Skeletal muscle satellite cell (primary cell): ENCODE results near the gene CCDC190.
"Not testable (repeated sequence)": the region's sequence is repeated elsewhere in the genome, so short reads cannot be mapped to it uniquely, and the experiment has no call there.

Source experiments
- H3K27me3 ChIP-seq: 2 replicates; pipeline ENCODE4 v1.7.0; 2013; ENCODE audit warnings: low read length; ENCODE audit not compliant: control insufficient read depth, insufficient read depth
- H3K36me3 ChIP-seq: 2 replicates; pipeline ENCODE4 v1.7.0; 2013; ENCODE audit warnings: mild to moderate bottlenecking, control low read depth, low read length; ENCODE audit not compliant: insufficient read depth
- H3K4me1 ChIP-seq: 2 replicates; pipeline ENCODE4 v1.7.0; 2013; ENCODE audit warnings: low read length; ENCODE audit not compliant: control insufficient read depth, insufficient read depth
- H3K4me2 ChIP-seq: 2 replicates; pipeline ENCODE4 v1.7.0; 2013; ENCODE audit warnings: mild to moderate bottlenecking, low read length
- H3K4me3 ChIP-seq: 2 replicates; pipeline ENCODE4 v1.7.0; 2013; ENCODE audit warnings: low read length
- H3K9ac ChIP-seq: 2 replicates; pipeline ENCODE4 v1.7.0; 2013; ENCODE audit warnings: mild to moderate bottlenecking, low read depth, low read length, moderate library complexity
- H3K9me3 ChIP-seq: replicated peaks from 2 replicates; pipeline ENCODE4 v1.7.0; 2013; ENCODE audit warnings: mild to moderate bottlenecking, control low read depth, low read length

The CCDC190 gene

DNA sequence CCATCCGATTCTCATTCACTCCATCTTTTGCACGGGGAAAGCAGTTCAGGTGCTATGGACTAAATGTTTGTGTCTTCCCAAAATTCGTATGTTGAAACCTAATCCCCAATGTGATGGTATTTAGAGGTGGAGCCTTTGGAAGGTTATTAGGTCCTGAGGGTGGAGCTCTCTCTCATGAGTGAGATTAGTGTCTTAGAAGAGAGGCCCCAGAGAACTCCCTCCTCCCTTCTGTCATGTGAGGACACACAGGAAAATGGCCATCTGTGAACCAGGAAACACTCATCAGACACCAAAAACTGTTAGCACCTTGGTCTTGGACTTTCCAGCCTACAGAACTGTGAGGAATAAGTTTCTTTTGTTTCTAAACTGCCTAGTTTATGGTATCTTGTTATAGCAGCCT, 15.8 kb upstream of the CCDC190 start:
- Histone ChIP-seq H3K27me3 (no peaks in the 10 kb centered on the region), H3K9ac (peak overlapping the region; percentile 8), H3K4me1 (peaks cover 49% of the 10 kb centered on the region), H3K36me3 (no peaks in the 10 kb centered on the region), H3K9me3 (no peaks in the 10 kb centered on the region), H3K4me2 (peak overlapping the region; percentile 6), H3K4me3 (no peak overlapping the region)

GRCh38 chr1:162873671-162874666, 13.0 kb upstream of the CCDC190 start:
- Histone ChIP-seq H3K4me2 (peak overlapping the region; percentile 61), H3K4me3 (peak overlapping the region; percentile 17), H3K9ac (peak overlapping the region; percentile 80), H3K36me3 (no peaks in the 10 kb centered on the region), H3K4me1 (peaks cover 49% of the 10 kb centered on the region), H3K27me3 (no peaks in the 10 kb centered on the region), H3K9me3 (no peaks in the 10 kb centered on the region)

DNA sequence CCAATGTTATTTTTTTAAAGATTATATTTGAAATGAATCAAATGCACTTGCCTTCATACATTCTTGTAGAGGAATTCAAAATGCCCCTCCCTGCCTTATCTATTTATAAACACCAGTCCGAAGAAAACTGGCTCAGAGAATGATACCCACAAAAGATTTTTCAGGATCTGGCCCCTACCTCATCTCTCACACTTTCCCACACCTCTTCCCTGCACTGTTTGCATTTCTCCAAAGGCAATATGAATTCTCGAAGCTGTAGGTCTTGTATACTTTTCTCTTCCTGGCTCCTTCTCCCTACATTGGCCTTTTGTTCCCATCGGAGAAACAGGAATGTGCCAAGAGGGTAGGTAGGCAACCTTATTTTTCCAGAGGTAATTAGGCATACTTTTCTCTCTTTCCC, 12.0 kb upstream of the CCDC190 start:
- Histone ChIP-seq H3K9me3 (no peaks in the 10 kb centered on the region), H3K4me3 (no peak overlapping the region), H3K4me1 (peaks cover 44% of the 10 kb centered on the region), H3K27me3 (no peaks in the 10 kb centered on the region), H3K36me3 (no peaks in the 10 kb centered on the region), H3K9ac (peak overlapping the region; percentile 80), H3K4me2 (peak overlapping the region; percentile 41)

- H3K36me3 ChIP-seq, H3K9ac ChIP-seq, H3K27me3 ChIP-seq, H3K4me3 ChIP-seq, H3K4me2 ChIP-seq, H3K9me3 ChIP-seq: not testable (repeated sequence)
- peaks cover 30% of the 10 kb centered on the region for H3K4me1 ChIP-seq
These were observed 10.4 kb upstream of the CCDC190 start for GRCh38 chr1:162871417-162871816.

GRCh38 chr1:162868972-162869371, 8.0 kb upstream of the CCDC190 start:
- no peaks in the 10 kb centered on the region for H3K36me3 ChIP-seq
- no peaks in the 10 kb centered on the region for H3K9me3 ChIP-seq
- H3K27me3 ChIP-seq: no peaks in the 10 kb centered on the region
- no peak overlapping the region for H3K4me2 ChIP-seq
- H3K4me1 ChIP-seq: peaks cover 11% of the 10 kb centered on the region
- no peak overlapping the region for H3K4me3 ChIP-seq
- no peak overlapping the region for H3K9ac ChIP-seq

DNA sequence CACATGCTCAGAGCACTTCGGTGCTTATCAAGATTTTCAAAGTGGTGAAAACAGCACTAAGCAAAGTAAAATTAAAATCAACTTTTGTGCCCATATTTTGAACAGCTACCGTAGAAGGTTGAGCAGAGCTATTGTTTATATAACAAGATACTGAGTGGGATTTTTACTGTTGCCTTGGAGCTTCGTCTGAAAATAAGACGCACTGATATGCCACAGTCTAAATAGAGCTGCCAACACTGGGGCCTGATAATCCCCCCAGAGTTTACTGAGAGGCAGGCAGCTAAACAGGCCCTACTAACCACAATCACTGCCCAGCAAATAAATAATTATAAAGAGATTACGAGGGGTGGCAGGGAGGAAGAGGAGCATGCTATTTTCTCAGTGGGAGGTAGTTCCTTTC, 650 bp upstream of the CCDC190 start:
- no peak overlapping the region for H3K4me2 ChIP-seq
- no peaks in the 10 kb centered on the region for H3K27me3 ChIP-seq
- H3K4me1 ChIP-seq: peaks cover 35% of the 10 kb centered on the region
- no peak overlapping the region for H3K4me3 ChIP-seq
- no peaks in the 10 kb centered on the region for H3K36me3 ChIP-seq
- no peak overlapping the region for H3K9ac ChIP-seq
- H3K9me3 ChIP-seq: no peaks in the 10 kb centered on the region

DNA sequence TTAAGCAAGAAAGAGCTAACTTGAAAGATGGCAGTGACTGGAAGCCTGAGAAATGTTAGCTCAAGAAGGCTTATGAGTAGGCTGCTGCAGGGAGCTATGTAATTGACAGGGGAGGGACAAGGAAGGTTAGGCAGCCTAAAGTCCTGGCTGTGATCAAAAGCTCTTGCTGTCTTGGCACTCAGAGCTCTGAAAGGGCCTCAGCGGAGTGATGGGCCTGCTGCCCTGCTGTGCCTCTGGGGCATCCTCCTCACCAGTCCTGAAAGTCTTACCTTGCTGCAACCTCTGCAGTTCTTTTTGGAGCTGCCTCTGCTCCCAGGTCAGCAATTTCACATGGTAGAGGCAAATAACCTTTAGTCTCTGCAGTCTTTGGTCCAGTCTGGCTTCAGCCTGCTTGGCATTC, 1.8 kb downstream of the CCDC190 start:
- Histone ChIP-seq H3K9me3 (no peaks in the 10 kb centered on the region), H3K36me3 (no peaks in the 10 kb centered on the region), H3K27me3 (no peaks in the 10 kb centered on the region), H3K4me2 (no peak overlapping the region), H3K4me1 (peaks cover 56% of the 10 kb centered on the region), H3K4me3 (no peak overlapping the region), H3K9ac (peak overlapping the region; percentile 59)

- Histone ChIP-seq H3K9me3 (no peaks in the 10 kb centered on the region), H3K9ac (peak overlapping the region; percentile 71), H3K4me1 (peaks cover 60% of the 10 kb centered on the region), H3K4me2 (no peak overlapping the region), H3K27me3 (no peaks in the 10 kb centered on the region), H3K4me3 (peak overlapping the region; percentile 16), H3K36me3 (no peaks in the 10 kb centered on the region)
These were observed 3.1 kb downstream of the CCDC190 start for GRCh38 chr1:162857850-162858249.

DNA sequence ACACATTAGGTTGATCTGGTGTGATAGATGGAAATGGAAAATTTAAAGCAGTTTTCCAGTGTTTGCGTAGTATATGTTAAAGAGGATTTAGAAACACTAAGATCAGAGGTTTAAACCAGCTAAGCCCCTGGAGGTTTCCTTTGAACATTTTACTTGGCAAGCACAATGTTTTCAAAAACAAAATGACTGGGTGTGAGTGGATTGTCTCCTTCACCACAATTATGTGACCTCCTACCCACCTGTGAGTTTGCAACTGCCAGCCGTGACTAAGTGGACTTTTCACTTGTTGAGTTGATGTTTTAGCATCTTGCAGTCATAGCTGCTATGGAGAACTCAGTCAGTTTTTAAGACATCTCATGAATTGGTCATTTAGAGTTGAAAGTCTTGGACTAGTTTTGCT, 4.7 kb downstream of the CCDC190 start:
- H3K9me3 ChIP-seq: no peaks in the 10 kb centered on the region
- H3K4me3 ChIP-seq: no peak overlapping the region
- H3K4me2 ChIP-seq: peak overlapping the region; percentile 46
- H3K36me3 ChIP-seq: no peaks in the 10 kb centered on the region
- H3K4me1 ChIP-seq: peaks cover 57% of the 10 kb centered on the region
- H3K27me3 ChIP-seq: no peaks in the 10 kb centered on the region
- H3K9ac ChIP-seq: peak overlapping the region; percentile 83

DNA sequence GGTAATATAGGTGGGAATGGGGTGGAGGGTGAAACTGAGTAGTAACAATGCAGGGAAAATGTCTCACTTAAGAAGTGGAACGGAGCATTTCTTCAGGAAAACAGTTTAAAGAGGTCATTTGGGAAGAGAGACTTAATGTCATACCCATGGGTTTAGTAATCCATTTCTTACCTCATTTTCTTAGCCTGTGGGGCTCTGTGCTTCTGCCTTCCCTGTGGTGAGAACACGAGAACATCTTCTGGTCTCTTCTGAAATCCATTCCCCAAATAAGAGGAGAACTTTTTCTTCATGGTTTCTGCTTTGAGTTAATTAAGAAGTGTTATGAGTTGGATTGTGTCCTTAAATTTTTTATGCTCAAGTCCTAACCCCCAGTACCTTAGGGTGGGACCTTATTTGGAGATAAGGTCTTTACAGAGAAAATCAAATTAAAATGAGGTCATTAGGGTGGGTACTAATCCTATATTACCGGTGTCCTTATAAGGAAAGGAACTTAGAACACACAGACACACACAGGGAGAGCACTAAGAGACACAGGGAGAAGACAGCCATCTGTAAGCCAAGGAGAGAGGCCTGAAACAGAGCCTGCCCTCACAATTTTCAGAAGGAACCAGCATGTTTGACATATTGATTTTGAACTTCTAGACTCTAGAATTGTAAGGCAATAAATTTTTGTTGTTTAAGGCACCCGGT, 5.4 kb downstream of the CCDC190 start:
- Histone ChIP-seq H3K4me3 (peak overlapping the region; percentile 8), H3K9me3 (no peaks in the 10 kb centered on the region), H3K4me2 (peak overlapping the region; percentile 46), H3K4me1 (peaks cover 53% of the 10 kb centered on the region), H3K9ac (peak overlapping the region; percentile 83), H3K36me3 (no peaks in the 10 kb centered on the region), H3K27me3 (no peaks in the 10 kb centered on the region)

GRCh38 chr1:162854245-162854882, 6.6 kb downstream of the CCDC190 start:
- H3K36me3 ChIP-seq: no peaks in the 10 kb centered on the region
- H3K27me3 ChIP-seq: no peaks in the 10 kb centered on the region

More at GRCh38 chr1:162854245-162854882, 6.6 kb downstream of the CCDC190 start:
- Histone ChIP-seq H3K9me3 (no peaks in the 10 kb centered on the region), H3K9ac (peak overlapping the region; percentile 83), H3K4me1 (peaks cover 53% of the 10 kb centered on the region), H3K4me2 (peak overlapping the region; percentile 46), H3K4me3 (peak overlapping the region; percentile 8)
